Activated naive CD4-positive, alpha-beta T cell treated with anti-CD3 and anti-CD28 coated beads, Interleukin-2, amount 50 U/mL, for 16 hours (primary cell): ENCODE measurements around the gene SLC5A1.
"Not testable (repeated sequence)": the region's sequence is repeated elsewhere in the genome, so short reads cannot be mapped to it uniquely, and the experiment has no call there.

ENCODE experiments used
- DNase-seq: peaks from one replicate; pipeline ENCODE4 v3.0.0-alpha.2; 2020

Gene SLC5A1

DNA sequence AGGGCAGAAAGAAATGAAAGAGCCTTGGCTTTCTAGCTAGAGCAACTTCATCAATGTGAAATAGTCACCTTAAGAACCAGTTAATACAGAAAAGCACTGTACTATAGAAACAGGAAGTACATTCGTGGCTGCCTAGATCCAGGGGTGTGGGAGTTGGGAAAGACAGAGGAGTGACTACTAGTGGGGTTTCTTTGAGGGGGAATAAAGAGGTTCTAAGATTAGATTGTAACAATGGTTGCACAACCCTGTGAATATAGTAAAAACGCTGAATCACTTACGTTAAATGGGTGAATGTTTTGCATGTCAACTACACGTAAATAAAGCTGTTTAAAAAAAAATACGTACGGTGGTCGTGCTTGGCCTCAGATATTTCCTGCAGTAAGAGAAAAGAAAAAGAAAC, 107.6 kb downstream of the SLC5A1 start:
- DNase-seq = not testable (repeated sequence)

- DNase-seq = not testable (repeated sequence)
Observed at GRCh38 chr22:32151641-32152040, 108.6 kb downstream of the SLC5A1 start.

DNA sequence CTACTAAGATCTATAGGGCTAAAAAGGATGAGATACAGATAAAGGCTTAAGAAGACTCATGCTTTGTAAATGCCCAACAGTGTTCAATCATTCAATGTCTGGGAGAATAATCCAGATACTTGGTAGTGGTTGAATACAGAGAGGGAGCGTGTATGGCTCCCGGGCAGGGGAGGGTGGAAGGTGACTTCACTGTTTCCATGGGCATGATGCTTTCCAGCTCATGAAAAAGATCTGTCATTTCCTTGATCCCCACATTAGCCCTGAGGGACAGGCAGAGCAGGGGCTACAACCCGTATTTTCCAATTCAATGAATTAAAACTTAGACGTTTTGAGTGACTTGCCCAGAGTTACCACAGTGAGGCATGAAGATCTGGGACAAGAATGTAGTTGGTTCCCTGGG, 111.7 kb downstream of the SLC5A1 start:
- not testable (repeated sequence) for DNase-seq

DNA sequence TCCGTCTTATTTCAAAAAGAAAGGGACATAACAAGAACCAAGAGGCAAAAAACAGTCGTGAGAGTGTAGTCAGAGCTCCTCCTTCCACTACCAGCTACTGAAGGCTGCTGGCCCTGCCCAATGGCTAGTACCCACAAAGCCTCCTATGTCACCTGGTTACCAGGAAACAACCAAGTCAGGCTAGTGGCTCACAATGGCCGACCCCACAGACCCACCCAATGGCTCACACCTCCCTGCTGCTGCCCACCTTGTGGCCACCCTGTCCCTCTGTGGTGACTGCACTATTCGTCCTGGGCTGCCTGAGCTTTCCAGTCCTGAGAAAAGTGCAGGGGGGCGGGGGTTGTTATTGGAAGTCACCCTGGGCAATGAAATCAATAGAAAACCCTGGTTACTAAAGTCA, 114.6 kb downstream of the SLC5A1 start:
- DNase-seq = not testable (repeated sequence)

DNA sequence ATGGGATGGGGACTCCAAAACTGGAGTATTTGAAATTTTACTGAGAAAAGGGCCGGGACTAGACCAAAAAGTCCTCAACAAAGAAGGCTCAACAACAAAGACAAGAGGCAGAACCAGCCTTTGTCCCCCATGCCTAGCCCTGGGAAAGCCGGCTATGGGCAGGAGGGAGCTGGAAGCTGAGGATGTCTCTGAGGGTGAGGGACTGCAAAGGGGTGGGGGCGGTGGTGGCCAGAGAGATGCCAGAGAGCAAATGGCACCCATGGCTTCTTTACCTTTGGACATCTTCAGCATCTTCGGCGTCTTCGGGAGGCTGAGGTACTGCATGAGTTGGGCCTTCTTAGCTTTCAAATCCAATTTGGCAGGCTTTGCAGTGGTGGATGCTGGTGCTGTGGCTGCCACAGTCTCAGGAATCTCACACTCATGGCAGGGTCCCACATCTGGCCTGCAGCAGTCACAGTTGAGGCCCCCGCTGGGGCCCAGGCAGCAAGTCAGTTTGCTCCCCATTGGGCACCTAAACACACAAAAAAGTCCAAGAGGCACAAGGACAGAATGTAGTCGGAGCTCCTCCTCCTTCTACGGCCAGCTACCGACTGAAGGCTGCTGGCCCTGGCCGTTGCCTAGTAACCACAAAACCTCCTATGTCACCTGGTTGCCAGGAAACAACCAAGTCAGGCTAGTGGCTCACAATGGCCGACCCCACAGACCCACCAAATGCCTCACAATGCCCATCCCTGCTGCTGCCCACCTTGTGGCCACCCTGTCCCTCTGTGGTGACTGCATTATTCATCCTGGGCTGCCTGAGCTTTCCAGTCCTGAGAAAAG, 115.9 kb downstream of the SLC5A1 start, which contains the start of gene C22orf42:
C22orf42 (minus strand) TSS at position 592 of the 822 bp plus-strand sequence; CDS start at position 504, 88 bp downstream.
- no peak for DNase-seq

DNA sequence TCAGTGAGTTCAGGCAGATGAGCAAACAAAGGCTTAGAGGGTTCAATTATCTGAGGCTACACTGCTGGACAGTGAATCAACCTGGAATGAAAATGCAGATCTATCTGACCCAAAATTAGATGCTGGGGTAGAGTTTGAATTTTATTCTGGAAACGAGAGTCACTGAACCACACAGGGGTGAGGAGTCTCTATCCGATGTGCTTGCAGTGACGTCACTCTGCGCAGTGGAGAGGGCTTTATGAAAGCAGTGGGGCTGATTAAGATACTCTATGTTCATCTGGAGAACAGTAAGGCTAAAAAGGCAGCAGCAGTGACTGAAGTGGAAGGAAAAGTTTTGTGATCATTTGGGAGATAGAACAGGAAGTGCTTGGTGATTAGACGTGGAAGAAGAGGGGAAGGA, 117.3 kb downstream of the SLC5A1 start:
- DNase-seq = not testable (repeated sequence)
